ENCODE results near the gene ASTN1. TPM values are rescaled to one million over a fixed set of nuclear protein-coding genes. Genes with fewer than 3 reads are reported as not detected.

Gene ASTN1
- total and polyA plus RNA-seq, 4 experiments from 2014 or later, result not detected

- no peak overlapping the region for H3K27ac Mint-ChIP-seq
These were observed 26.7 kb downstream of the ASTN1 start for GRCh38 chr1:177137814-177138213.

GRCh38 chr1:177135250-177135649 lies 29.3 kb downstream of the ASTN1 start:
- no peak for DNase-seq
- H3K36me3 ChIP-seq (ENCODE audit: insufficient read depth, low read length), result no peaks in the 10 kb centered on the region
- H3K27me3 ChIP-seq (ENCODE audit: insufficient read depth, low read length), result no peaks in the 10 kb centered on the region
- no peak overlapping the region for H3K27ac ChIP-seq (ENCODE audit: low read depth, low read length)
- ChIA-PET CTCF (ENCODE audit: partially characterized antibody) (no interaction called here), POLR2A (ENCODE audit: partially characterized antibody) (no interaction called here)
- no peak overlapping the region for H3K27ac Mint-ChIP-seq
- H3K36me3 Mint-ChIP-seq, result no peaks in the 10 kb centered on the region
- no peaks in the 10 kb centered on the region for H3K4me1 Mint-ChIP-seq
- intact Hi-C loops (cut with micrococcal nuclease), result no loop called here
- peaks cover 0 to 2% of the 10 kb centered on the region in 2 donors for H3K27me3 Mint-ChIP-seq
- peaks cover 0 to 5% (median 0%) of the 10 kb centered on the region in 8 donors for H3K9me3 Mint-ChIP-seq
- H3K4me3 ChIP-seq (ENCODE audit: low read length in 2 of 2), result no peak overlapping the region
- H3K4me1 ChIP-seq (ENCODE audit: insufficient read depth, low read length), result no peaks in the 10 kb centered on the region
- H3K9me3 ChIP-seq (ENCODE audit: control insufficient read depth in 1 of 2, low read length in 2 of 2), result no peaks in the 10 kb centered on the region
- H3K4me3 Mint-ChIP-seq, result no peak overlapping the region

More at GRCh38 chr1:177137814-177138213, 26.7 kb downstream of the ASTN1 start:
- DNase-seq, result no peak
- ChIA-PET POLR2A (ENCODE audit: partially characterized antibody) (no interaction called here), CTCF (ENCODE audit: partially characterized antibody) (no interaction called here)
- Histone ChIP-seq H3K27ac (ENCODE audit: low read depth, low read length) (no peak overlapping the region), H3K27me3 (ENCODE audit: insufficient read depth, low read length) (no peaks in the 10 kb centered on the region), H3K4me3 (ENCODE audit: low read length in 2 of 2) (no peak overlapping the region), H3K9me3 (ENCODE audit: control insufficient read depth in 1 of 2, low read length in 2 of 2) (no peaks in the 10 kb centered on the region), H3K4me1 (ENCODE audit: insufficient read depth, low read length) (no peaks in the 10 kb centered on the region), H3K36me3 (ENCODE audit: insufficient read depth, low read length) (no peaks in the 10 kb centered on the region)
- intact Hi-C loops (cut with micrococcal nuclease), result no loop called here
- Mint-ChIP-seq H3K27me3 (peaks cover 0 to 2% of the 10 kb centered on the region in 2 donors), H3K4me3 (no peak overlapping the region), H3K4me1 (no peaks in the 10 kb centered on the region), H3K9me3 (peaks cover 0 to 7% (median 0%) of the 10 kb centered on the region in 8 donors), H3K36me3 (no peaks in the 10 kb centered on the region)

GRCh38 chr1:177133977-177134538 lies 30.5 kb downstream of the ASTN1 start:
- Histone ChIP-seq H3K36me3 (ENCODE audit: insufficient read depth, low read length) (no peaks in the 10 kb centered on the region), H3K27me3 (ENCODE audit: insufficient read depth, low read length) (no peaks in the 10 kb centered on the region), H3K4me3 (ENCODE audit: low read length in 2 of 2) (no peak overlapping the region), H3K4me1 (ENCODE audit: insufficient read depth, low read length) (no peaks in the 10 kb centered on the region), H3K9me3 (ENCODE audit: control insufficient read depth in 1 of 2, low read length in 2 of 2) (no peaks in the 10 kb centered on the region), H3K27ac (ENCODE audit: low read depth, low read length) (no peak overlapping the region)
- Mint-ChIP-seq H3K27ac (no peak overlapping the region), H3K36me3 (no peaks in the 10 kb centered on the region), H3K9me3 (peaks cover 0 to 5% (median 0%) of the 10 kb centered on the region in 8 donors), H3K4me3 (no peak overlapping the region), H3K4me1 (no peaks in the 10 kb centered on the region), H3K27me3 (peaks cover 0 to 2% of the 10 kb centered on the region in 2 donors)
- POLR2A ChIA-PET (ENCODE audit: partially characterized antibody), result no interaction called here
- CTCF ChIA-PET (ENCODE audit: partially characterized antibody), result no interaction called here
- no peak for DNase-seq
- intact Hi-C loops (cut with micrococcal nuclease), result no loop called here

DNA sequence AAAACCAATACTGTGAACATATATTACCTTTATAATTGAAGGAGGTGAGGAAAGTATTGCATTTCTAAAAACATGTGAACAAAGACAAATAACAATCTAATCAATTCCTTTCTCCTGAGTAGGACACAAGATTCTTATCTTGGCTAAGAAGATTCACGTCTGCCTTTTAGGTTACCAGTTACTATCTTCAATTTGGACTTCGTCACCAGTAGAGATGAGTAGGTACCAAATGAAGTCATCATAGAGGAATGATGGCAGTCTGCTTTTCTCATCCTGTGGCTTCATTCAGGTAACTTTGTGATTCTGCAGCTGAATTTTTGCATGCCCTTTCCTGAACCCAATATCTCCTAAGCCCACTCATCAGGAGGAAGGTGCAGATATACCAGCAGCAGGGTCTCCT lies 32.4 kb downstream of the ASTN1 start:
- no peak overlapping the region for H3K27ac Mint-ChIP-seq
- H3K4me1 ChIP-seq (ENCODE audit: insufficient read depth, low read length), result no peaks in the 10 kb centered on the region
- no peak for DNase-seq
- ChIA-PET CTCF (ENCODE audit: partially characterized antibody) (no interaction called here), POLR2A (ENCODE audit: partially characterized antibody) (no interaction called here)
- no peak overlapping the region for H3K27ac ChIP-seq (ENCODE audit: low read depth, low read length)
- no peak overlapping the region for H3K4me3 ChIP-seq (ENCODE audit: low read length in 2 of 2)
- no peaks in the 10 kb centered on the region for H3K27me3 Mint-ChIP-seq
- no peaks in the 10 kb centered on the region for H3K9me3 ChIP-seq (ENCODE audit: control insufficient read depth in 1 of 2, low read length in 2 of 2)
- intact Hi-C loops (cut with micrococcal nuclease), result no loop called here
- no peaks in the 10 kb centered on the region for H3K36me3 ChIP-seq (ENCODE audit: insufficient read depth, low read length)
- no peaks in the 10 kb centered on the region for H3K36me3 Mint-ChIP-seq
- no peak overlapping the region for H3K4me3 Mint-ChIP-seq
- peaks cover 0 to 5% (median 0%) of the 10 kb centered on the region in 8 donors for H3K9me3 Mint-ChIP-seq
- no peaks in the 10 kb centered on the region for H3K27me3 ChIP-seq (ENCODE audit: insufficient read depth, low read length)
- H3K4me1 Mint-ChIP-seq, result no peaks in the 10 kb centered on the region

- intact Hi-C loops (cut with micrococcal nuclease), result no loop called here
- Mint-ChIP-seq H3K27ac (no peak overlapping the region), H3K4me3 (no peak overlapping the region), H3K27me3 (no peaks in the 10 kb centered on the region), H3K9me3 (peaks cover 0 to 5% (median 0%) of the 10 kb centered on the region in 8 donors), H3K36me3 (no peaks in the 10 kb centered on the region), H3K4me1 (no peaks in the 10 kb centered on the region)
- Histone ChIP-seq H3K4me1 (ENCODE audit: insufficient read depth, low read length) (no peaks in the 10 kb centered on the region), H3K27me3 (ENCODE audit: insufficient read depth, low read length) (no peaks in the 10 kb centered on the region), H3K9me3 (ENCODE audit: control insufficient read depth in 1 of 2, low read length in 2 of 2) (no peaks in the 10 kb centered on the region), H3K4me3 (ENCODE audit: low read length in 2 of 2) (no peak overlapping the region), H3K36me3 (ENCODE audit: insufficient read depth, low read length) (no peaks in the 10 kb centered on the region), H3K27ac (ENCODE audit: low read depth, low read length) (no peak overlapping the region)
- ChIA-PET CTCF (ENCODE audit: partially characterized antibody) (no interaction called here), POLR2A (ENCODE audit: partially characterized antibody) (no interaction called here)
- no peak for DNase-seq
These were observed 32.8 kb downstream of the ASTN1 start for GRCh38 chr1:177131723-177132122.

DNA sequence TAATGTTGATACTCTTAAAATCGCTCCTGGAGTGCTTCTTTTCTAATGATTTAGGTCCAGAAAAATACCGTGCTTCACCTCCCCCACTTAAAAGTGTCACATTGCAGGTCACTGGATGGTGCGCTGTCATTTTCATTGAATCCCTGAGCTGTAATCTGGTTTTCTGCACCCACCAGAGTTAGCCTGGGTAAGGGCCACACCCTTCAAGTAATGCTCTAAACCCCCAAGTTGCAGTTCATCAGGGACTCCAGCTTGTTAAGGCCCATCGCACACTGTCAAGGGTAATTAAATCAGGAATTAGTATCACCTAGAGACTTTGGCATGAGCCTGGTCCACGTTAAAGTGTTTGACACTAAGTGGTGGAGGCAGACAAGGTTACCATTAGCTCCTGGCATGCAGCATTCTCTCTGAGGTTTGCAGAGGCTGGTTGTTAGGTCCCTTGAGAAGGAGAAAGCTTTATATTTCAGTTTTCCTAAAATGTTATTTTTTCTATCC lies 34.0 kb downstream of the ASTN1 start:
- POLR2A ChIA-PET (ENCODE audit: partially characterized antibody), result no interaction called here
- no peaks in the 10 kb centered on the region for H3K9me3 ChIP-seq (ENCODE audit: control insufficient read depth in 1 of 2, low read length in 2 of 2)
- Mint-ChIP-seq H3K9me3 (peaks cover 0 to 4% (median 0%) of the 10 kb centered on the region in 8 donors), H3K27me3 (no peaks in the 10 kb centered on the region), H3K4me1 (no peaks in the 10 kb centered on the region), H3K27ac (no peak overlapping the region), H3K4me3 (no peak overlapping the region), H3K36me3 (no peaks in the 10 kb centered on the region)
- CTCF ChIA-PET (ENCODE audit: partially characterized antibody), result no interaction called here
- H3K27me3 ChIP-seq (ENCODE audit: insufficient read depth, low read length), result no peaks in the 10 kb centered on the region
- intact Hi-C loops (cut with micrococcal nuclease), result no loop called here
- no peak overlapping the region for H3K4me3 ChIP-seq (ENCODE audit: low read length in 2 of 2)
- DNase-seq, result no peak
- H3K36me3 ChIP-seq (ENCODE audit: insufficient read depth, low read length), result no peaks in the 10 kb centered on the region
- no peak overlapping the region for H3K27ac ChIP-seq (ENCODE audit: low read depth, low read length)
- H3K4me1 ChIP-seq (ENCODE audit: insufficient read depth, low read length), result no peaks in the 10 kb centered on the region

GRCh38 chr1:177128665-177129281 lies 35.7 kb downstream of the ASTN1 start:
- no peak overlapping the region for H3K4me3 ChIP-seq (ENCODE audit: low read length in 2 of 2)
- no peak overlapping the region for H3K4me3 Mint-ChIP-seq
- H3K4me1 ChIP-seq (ENCODE audit: insufficient read depth, low read length), result no peaks in the 10 kb centered on the region
- CTCF ChIA-PET (ENCODE audit: partially characterized antibody), result no interaction called here
- intact Hi-C loops (cut with micrococcal nuclease), result no loop called here
- peaks cover 0 to 2% (median 0%) of the 10 kb centered on the region in 8 donors for H3K9me3 Mint-ChIP-seq
- H3K9me3 ChIP-seq (ENCODE audit: control insufficient read depth in 1 of 2, low read length in 2 of 2), result no peaks in the 10 kb centered on the region
- no peaks in the 10 kb centered on the region for H3K27me3 Mint-ChIP-seq
- no peak for DNase-seq
- H3K4me1 Mint-ChIP-seq, result no peaks in the 10 kb centered on the region
- no peaks in the 10 kb centered on the region for H3K36me3 ChIP-seq (ENCODE audit: insufficient read depth, low read length)
- POLR2A ChIA-PET (ENCODE audit: partially characterized antibody), result no interaction called here
- H3K27me3 ChIP-seq (ENCODE audit: insufficient read depth, low read length), result no peaks in the 10 kb centered on the region
- H3K36me3 Mint-ChIP-seq, result no peaks in the 10 kb centered on the region
- no peak overlapping the region for H3K27ac Mint-ChIP-seq
- H3K27ac ChIP-seq (ENCODE audit: low read depth, low read length), result no peak overlapping the region

Measured in CD4-positive, alpha-beta memory T cell (primary cell).